ENCODE measurements around the gene POU6F2. TPM values are rescaled to one million over a fixed set of nuclear protein-coding genes. Genes with fewer than 3 reads are reported as not detected.

The POU6F2 gene
- total RNA-seq, 1 donor from 2014 or later: 34.7 TPM

DNA sequence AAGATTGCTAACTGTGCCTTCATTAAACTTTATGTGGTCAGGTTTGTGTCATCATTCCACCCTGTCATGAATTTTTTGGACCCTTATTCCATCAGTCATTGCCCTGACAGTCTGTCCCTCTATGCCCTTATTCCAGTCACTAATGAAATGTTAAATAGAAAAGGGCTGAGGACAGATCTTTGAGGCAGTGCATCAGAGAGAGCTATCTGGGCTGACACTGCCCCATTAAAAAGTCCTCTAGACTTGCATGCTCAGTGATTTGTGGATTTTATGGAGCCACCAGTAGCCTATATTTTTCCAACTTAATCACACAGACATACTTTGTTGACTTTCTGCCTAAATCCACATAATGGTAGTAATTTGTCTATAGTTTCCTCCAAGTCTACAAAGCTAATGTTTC lies 323.8 kb downstream of the POU6F2 start:
- Mint-ChIP-seq H3K4me1 (ENCODE audit: low read depth, unreplicated experiment) (no peaks in the 10 kb centered on the region), H3K9me3 (ENCODE audit: unreplicated experiment) (peaks cover 1% of the 10 kb centered on the region), H3K4me3 (ENCODE audit: unreplicated experiment) (no peak overlapping the region), H3K27me3 (ENCODE audit: unreplicated experiment) (no peaks in the 10 kb centered on the region), H3K27ac (ENCODE audit: unreplicated experiment) (no peak overlapping the region), H3K36me3 (ENCODE audit: unreplicated experiment) (peaks cover 2% of the 10 kb centered on the region)
- no peak for DNase-seq
- TF ChIP-seq, protein P1, sequence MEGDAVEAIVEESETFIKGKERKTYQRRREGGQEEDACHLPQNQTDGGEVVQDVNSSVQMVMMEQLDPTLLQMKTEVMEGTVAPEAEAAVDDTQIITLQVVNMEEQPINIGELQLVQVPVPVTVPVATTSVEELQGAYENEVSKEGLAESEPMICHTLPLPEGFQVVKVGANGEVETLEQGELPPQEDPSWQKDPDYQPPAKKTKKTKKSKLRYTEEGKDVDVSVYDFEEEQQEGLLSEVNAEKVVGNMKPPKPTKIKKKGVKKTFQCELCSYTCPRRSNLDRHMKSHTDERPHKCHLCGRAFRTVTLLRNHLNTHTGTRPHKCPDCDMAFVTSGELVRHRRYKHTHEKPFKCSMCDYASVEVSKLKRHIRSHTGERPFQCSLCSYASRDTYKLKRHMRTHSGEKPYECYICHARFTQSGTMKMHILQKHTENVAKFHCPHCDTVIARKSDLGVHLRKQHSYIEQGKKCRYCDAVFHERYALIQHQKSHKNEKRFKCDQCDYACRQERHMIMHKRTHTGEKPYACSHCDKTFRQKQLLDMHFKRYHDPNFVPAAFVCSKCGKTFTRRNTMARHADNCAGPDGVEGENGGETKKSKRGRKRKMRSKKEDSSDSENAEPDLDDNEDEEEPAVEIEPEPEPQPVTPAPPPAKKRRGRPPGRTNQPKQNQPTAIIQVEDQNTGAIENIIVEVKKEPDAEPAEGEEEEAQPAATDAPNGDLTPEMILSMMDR (IDR thresholded peaks at IDR 0.05; ENCODE audit: partially characterized antibody, unreplicated experiment): no peak

DNA sequence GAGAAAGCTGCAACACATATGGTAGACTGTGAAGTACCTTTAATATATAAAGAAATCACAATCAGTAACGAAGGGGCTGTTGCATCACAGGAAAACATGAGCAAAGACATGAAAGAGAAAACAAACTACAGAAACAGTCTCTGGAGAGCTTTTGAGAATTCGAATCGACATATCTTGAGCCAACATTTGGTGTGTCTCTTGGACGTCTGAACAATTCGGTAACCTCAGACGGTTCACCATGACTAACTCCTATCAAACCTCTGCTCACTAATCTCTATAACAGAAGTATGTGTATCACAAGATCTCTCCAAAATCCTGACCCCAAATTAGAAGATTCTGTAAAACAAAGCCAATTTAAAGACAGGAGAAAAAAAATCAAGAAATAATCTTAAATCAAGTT lies 326.5 kb downstream of the POU6F2 start:
- Mint-ChIP-seq H3K4me3 (ENCODE audit: unreplicated experiment) (no peak overlapping the region), H3K4me1 (ENCODE audit: low read depth, unreplicated experiment) (no peaks in the 10 kb centered on the region), H3K27me3 (ENCODE audit: unreplicated experiment) (no peaks in the 10 kb centered on the region), H3K27ac (ENCODE audit: unreplicated experiment) (no peak overlapping the region), H3K9me3 (ENCODE audit: unreplicated experiment) (no peaks in the 10 kb centered on the region), H3K36me3 (ENCODE audit: unreplicated experiment) (no peaks in the 10 kb centered on the region)
- DNase-seq: no peak
- TF ChIP-seq, protein P1 (IDR thresholded peaks at IDR 0.05; ENCODE audit: partially characterized antibody, unreplicated experiment): no peak

DNA sequence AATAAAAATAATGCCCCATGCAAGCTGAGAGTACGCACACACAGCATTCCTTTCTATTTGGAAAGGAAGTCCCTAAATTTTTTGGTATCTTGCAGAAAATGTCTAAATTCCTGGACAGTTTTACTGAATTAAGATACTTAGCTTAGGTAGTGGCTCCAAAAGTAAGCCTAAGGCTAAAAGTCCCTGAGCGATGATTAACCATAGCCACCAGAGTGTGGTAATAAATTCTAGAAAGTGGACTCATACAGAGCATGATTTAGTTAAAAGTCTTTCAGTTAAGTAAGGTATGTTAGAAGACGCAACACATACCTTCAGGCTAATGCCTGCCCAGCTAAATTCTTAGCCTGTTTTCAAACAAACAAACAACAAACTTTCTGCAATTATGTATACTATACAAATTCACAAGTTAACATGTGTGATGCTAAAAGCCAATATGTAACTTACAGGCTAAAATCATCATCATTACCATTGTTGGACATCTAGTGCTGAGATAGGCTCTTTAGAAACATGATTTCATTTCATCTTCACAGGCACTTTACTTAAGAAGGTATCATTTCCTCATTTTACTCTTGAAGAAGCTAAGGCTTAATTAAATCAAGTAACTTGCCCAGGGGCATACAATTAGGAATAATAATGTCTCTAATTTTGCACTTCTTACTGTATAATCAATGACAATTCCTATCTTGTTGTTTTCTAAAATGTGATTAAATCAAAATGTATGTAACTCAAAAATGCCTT lies 327.1 kb downstream of the POU6F2 start:
- DNase-seq: no peak
- H3K4me1 Mint-ChIP-seq (ENCODE audit: low read depth, unreplicated experiment): no peaks in the 10 kb centered on the region
- H3K36me3 Mint-ChIP-seq (ENCODE audit: unreplicated experiment): no peaks in the 10 kb centered on the region
- no peak overlapping the region for H3K27ac Mint-ChIP-seq (ENCODE audit: unreplicated experiment)
- TF ChIP-seq, protein P1 (IDR thresholded peaks at IDR 0.05; ENCODE audit: partially characterized antibody, unreplicated experiment): no peak
- H3K9me3 Mint-ChIP-seq (ENCODE audit: unreplicated experiment): no peaks in the 10 kb centered on the region
- no peaks in the 10 kb centered on the region for H3K27me3 Mint-ChIP-seq (ENCODE audit: unreplicated experiment)
- no peak overlapping the region for H3K4me3 Mint-ChIP-seq (ENCODE audit: unreplicated experiment)

DNA sequence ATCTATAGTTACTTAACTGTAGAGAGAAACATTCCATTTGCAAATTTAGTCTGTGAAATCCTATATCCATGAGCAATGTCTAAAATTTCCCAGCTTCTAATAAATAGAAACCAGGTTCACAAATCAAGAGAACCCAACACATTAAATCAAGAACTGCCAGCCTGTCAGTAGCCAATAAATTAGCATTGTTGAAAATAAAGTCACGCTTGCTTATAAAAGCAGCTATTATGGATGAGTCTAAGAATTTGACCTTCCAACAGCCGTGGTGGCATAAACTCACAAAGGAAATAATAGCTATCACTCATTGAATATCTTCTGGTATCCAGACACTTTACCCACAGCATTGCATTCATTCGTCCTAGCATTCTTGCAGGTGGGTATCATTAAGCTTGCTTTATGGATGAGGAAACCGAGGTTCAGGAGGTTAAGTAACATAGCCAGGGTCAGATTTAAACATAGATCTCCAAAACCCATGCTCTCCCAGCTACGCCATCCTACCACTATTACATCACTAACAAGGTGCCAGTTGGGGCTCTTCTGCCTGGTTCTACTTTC lies 328.4 kb downstream of the POU6F2 start:
- Mint-ChIP-seq H3K27ac (ENCODE audit: unreplicated experiment) (no peak overlapping the region), H3K36me3 (ENCODE audit: unreplicated experiment) (no peaks in the 10 kb centered on the region), H3K4me1 (ENCODE audit: low read depth, unreplicated experiment) (no peaks in the 10 kb centered on the region), H3K27me3 (ENCODE audit: unreplicated experiment) (no peaks in the 10 kb centered on the region), H3K4me3 (ENCODE audit: unreplicated experiment) (no peak overlapping the region), H3K9me3 (ENCODE audit: unreplicated experiment) (no peaks in the 10 kb centered on the region)
- DNase-seq: no peak
- TF ChIP-seq, protein P1 (IDR thresholded peaks at IDR 0.05; ENCODE audit: partially characterized antibody, unreplicated experiment): no peak

DNA sequence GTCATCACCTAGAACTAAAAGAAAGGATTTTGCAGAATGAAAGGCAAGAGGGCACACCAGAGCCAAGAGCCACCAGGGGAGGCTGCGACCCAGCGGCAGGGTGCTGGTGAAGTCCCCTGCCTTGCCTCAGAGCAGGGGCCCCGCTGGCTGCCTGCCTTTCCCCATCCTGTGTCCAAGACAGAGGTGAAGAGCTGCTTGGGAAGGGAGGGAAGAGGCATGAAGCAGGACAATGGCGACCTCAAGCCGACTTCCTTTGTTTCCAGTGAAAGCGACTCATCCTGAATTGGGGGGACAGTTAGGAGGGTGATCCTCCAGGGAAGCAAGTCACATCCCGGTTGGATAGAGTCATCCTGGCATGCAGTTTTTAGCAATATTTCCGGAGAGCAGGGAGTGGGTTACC lies 333.0 kb downstream of the POU6F2 start:
- no peaks in the 10 kb centered on the region for H3K4me1 Mint-ChIP-seq (ENCODE audit: low read depth, unreplicated experiment)
- TF ChIP-seq, protein P1 (IDR thresholded peaks at IDR 0.05; ENCODE audit: partially characterized antibody, unreplicated experiment): no peak
- no peak overlapping the region for H3K4me3 Mint-ChIP-seq (ENCODE audit: unreplicated experiment)
- H3K27me3 Mint-ChIP-seq (ENCODE audit: unreplicated experiment): no peaks in the 10 kb centered on the region
- no peaks in the 10 kb centered on the region for H3K9me3 Mint-ChIP-seq (ENCODE audit: unreplicated experiment)
- no peak overlapping the region for H3K27ac Mint-ChIP-seq (ENCODE audit: unreplicated experiment)
- H3K36me3 Mint-ChIP-seq (ENCODE audit: unreplicated experiment): no peaks in the 10 kb centered on the region
- DNase-seq: no peak
